Naive thymus-derived CD8-positive, alpha-beta T cell (primary cell): ENCODE data around the gene SSC5D. TPM values are rescaled to one million over a fixed set of nuclear protein-coding genes. Genes with fewer than 3 reads are reported as not detected.
A peak's percentile ranks its signal among the peaks of the same experiment; 100 is the strongest.

ENCODE experiments used
- ATAC-seq, 2 donors: fragments of 150-1000 bp; cut with Tn5 transposase in 1 of 2; sonication (Bioruptor Pico), chemical (Tn5 transposase) in 1 of 2; 1 replicate in 1 of 2; 2 replicates in 1 of 2; pipeline ENCODE4 v1.10.0; 2021; ENCODE audit warnings: mild to moderate bottlenecking in 2 of 2, moderate library complexity in 2 of 2
- POLR2A ChIA-PET: fragments of 350-600 bp; sonication (Branson Sonifier 250); formaldehyde crosslinking; loops from one replicate; lab custom pipeline; 2021; ENCODE audit warnings: antibody characterized with exemption; lab: Charles Lee
- DNase-seq, 10 donors: peaks; one replicate each; pipeline versions ENCODE4 v3.0.0 to v3.0.0-alpha.2; 2020 to 2022
- H3K27ac Mint-ChIP-seq, 10 donors: one replicate each; pipeline ENCODE4 v1.8.0; 2020 to 2022; ENCODE audit warnings: mild to moderate bottlenecking in 10 of 10, mixed read lengths in 10 of 10, moderate library complexity in 4 of 10, inconsistent platforms in 1 of 10
- H3K27me3 Mint-ChIP-seq, 5 donors: one replicate each; pipeline ENCODE4 v1.8.0; 2021 to 2022; ENCODE audit warnings: mixed read lengths in 5 of 5
- H3K36me3 Mint-ChIP-seq, 3 donors: one replicate each; pipeline ENCODE4 v1.8.0; 2020 to 2022; ENCODE audit warnings: mixed read lengths in 3 of 3, mild to moderate bottlenecking in 2 of 3, inconsistent platforms in 1 of 3
- H3K4me1 Mint-ChIP-seq, 4 donors: one replicate each; pipeline ENCODE4 v1.8.0; 2021 to 2022; ENCODE audit warnings: mixed read lengths in 4 of 4
- H3K4me3 Mint-ChIP-seq, 10 donors: one replicate each; pipeline ENCODE4 v1.8.0; 2020 to 2022; ENCODE audit warnings: mild to moderate bottlenecking in 10 of 10, mixed read lengths in 10 of 10, moderate library complexity in 6 of 10, inconsistent platforms in 1 of 10
- H3K9me3 Mint-ChIP-seq, 9 donors: one replicate each; pipeline ENCODE4 v1.8.0; 2020 to 2022; ENCODE audit warnings: mixed read lengths in 9 of 9, mild to moderate bottlenecking in 3 of 9, inconsistent platforms in 1 of 9, moderate library complexity in 1 of 9
- polyA plus RNA-seq, 3 donors: library from polyadenylated mRNA; unstranded; fragments of 300-500 nt; fragmentation: Illumina TruSeq; gene quantifications; one replicate each; pipeline ENCODE4 v1.2.3, GENCODE V29; 2021
- total RNA-seq, 8 experiments: library from RNA in 2 of 8; stranded (reverse) in 2 of 8; gene quantifications; one replicate each; pipeline ENCODE4 v1.2.3 and lab custom pipeline; 2021 to 2026

SSC5D gene
- total and polyA plus RNA-seq, 5 experiments from 2014 or later: 0.02 to 1.4 (median 0.72) TPM; not detected in 1

GRCh38 chr19:55552620-55553019, 64.4 kb downstream of the SSC5D start:
- DNase-seq (no peak), ATAC-seq (no peak)
- no peak overlapping the region for H3K4me3 Mint-ChIP-seq
- no peaks in the 10 kb centered on the region for H3K4me1 Mint-ChIP-seq
- H3K27me3 Mint-ChIP-seq: peaks cover 0 to 28% (median 9%) of the 10 kb centered on the region in 5 donors
- H3K27ac Mint-ChIP-seq: peak overlapping the region in 1 of 10 donors; percentile 73
- H3K36me3 Mint-ChIP-seq: no peaks in the 10 kb centered on the region
- POLR2A ChIA-PET: interaction anchor here (0.6 to 0.7 kb wide), 2 partner anchors 23 to 131 kb away, joined by 4 to 6 read pairs; no protein-coding TSS in a partner anchor
- no peaks in the 10 kb centered on the region for H3K9me3 Mint-ChIP-seq

GRCh38 chr19:55553217-55554182, 65.3 kb downstream of the SSC5D start:
- Mint-ChIP-seq H3K36me3 (no peaks in the 10 kb centered on the region), H3K27ac (peak overlapping the region in 1 of 10 donors; percentile 73), H3K27me3 (peaks cover 0 to 22% (median 4%) of the 10 kb centered on the region in 5 donors), H3K4me1 (no peaks in the 10 kb centered on the region), H3K9me3 (no peaks in the 10 kb centered on the region), H3K4me3 (no peak overlapping the region)
- DNase-seq: no peak
- POLR2A ChIA-PET: no interaction called here
- ATAC-seq: no peak

GRCh38 chr19:55554302-55554701, 66.1 kb downstream of the SSC5D start:
- Mint-ChIP-seq H3K4me1 (no peaks in the 10 kb centered on the region), H3K9me3 (no peaks in the 10 kb centered on the region), H3K36me3 (no peaks in the 10 kb centered on the region), H3K27ac (no peak overlapping the region), H3K4me3 (no peak overlapping the region), H3K27me3 (peaks cover under 1 to 22% (median 4%) of the 10 kb centered on the region in 5 donors)
- DNase-seq (no peak), ATAC-seq (no peak)
- POLR2A ChIA-PET: no interaction called here

- H3K27ac Mint-ChIP-seq: peak overlapping the region in 1 of 10 donors; percentile 33
- POLR2A ChIA-PET: no interaction called here
- H3K4me3 Mint-ChIP-seq: no peak overlapping the region
- H3K4me1 Mint-ChIP-seq: no peaks in the 10 kb centered on the region
- H3K36me3 Mint-ChIP-seq: no peaks in the 10 kb centered on the region
- peaks cover 0 to 21% (median 4%) of the 10 kb centered on the region in 5 donors for H3K27me3 Mint-ChIP-seq
- DNase-seq: no peak
- no peak for ATAC-seq
- no peaks in the 10 kb centered on the region for H3K9me3 Mint-ChIP-seq
These were observed 66.5 kb downstream of the SSC5D start for GRCh38 chr19:55554741-55555152.

- POLR2A ChIA-PET: no interaction called here
- H3K4me3 Mint-ChIP-seq: no peak overlapping the region
- H3K36me3 Mint-ChIP-seq: no peaks in the 10 kb centered on the region
- no peaks in the 10 kb centered on the region for H3K9me3 Mint-ChIP-seq
- no peak overlapping the region for H3K27ac Mint-ChIP-seq
- no peaks in the 10 kb centered on the region for H3K4me1 Mint-ChIP-seq
- H3K27me3 Mint-ChIP-seq: peaks cover 3 to 13% (median 4%) of the 10 kb centered on the region in 5 donors
- ATAC-seq: no peak
- DNase-seq: no peak
These were observed 71.4 kb downstream of the SSC5D start for GRCh38 chr19:55559684-55560083.

- Mint-ChIP-seq H3K9me3 (no peaks in the 10 kb centered on the region), H3K36me3 (no peaks in the 10 kb centered on the region), H3K4me1 (no peaks in the 10 kb centered on the region), H3K27ac (no peak overlapping the region), H3K4me3 (no peak overlapping the region), H3K27me3 (peaks cover 9 to 16% (median 10%) of the 10 kb centered on the region in 5 donors)
- ATAC-seq (no peak), DNase-seq (no peak)
- POLR2A ChIA-PET: no interaction called here
These were observed 75.0 kb downstream of the SSC5D start for GRCh38 chr19:55563261-55563690.

- H3K27ac Mint-ChIP-seq: no peak overlapping the region
- ATAC-seq (no peak), DNase-seq (no peak)
- no peaks in the 10 kb centered on the region for H3K36me3 Mint-ChIP-seq
- H3K4me3 Mint-ChIP-seq: no peak overlapping the region
- no peaks in the 10 kb centered on the region for H3K4me1 Mint-ChIP-seq
- H3K27me3 Mint-ChIP-seq: peaks cover 5 to 13% (median 10%) of the 10 kb centered on the region in 5 donors
- H3K9me3 Mint-ChIP-seq: no peaks in the 10 kb centered on the region
- POLR2A ChIA-PET: interaction anchor here (1.4 kb wide), 1 partner anchor 13 kb away, joined by 3 read pairs; the partner anchor contains the start of gene ZNF579
These were observed 78.6 kb downstream of the SSC5D start for GRCh38 chr19:55566823-55567222.

- Mint-ChIP-seq H3K36me3 (no peaks in the 10 kb centered on the region), H3K27me3 (peaks cover 5 to 13% (median 10%) of the 10 kb centered on the region in 5 donors), H3K9me3 (no peaks in the 10 kb centered on the region), H3K4me3 (no peak overlapping the region), H3K27ac (no peak overlapping the region), H3K4me1 (no peaks in the 10 kb centered on the region)
- DNase-seq (no peak), ATAC-seq (no peak)
- POLR2A ChIA-PET: no interaction called here
These were observed 79.6 kb downstream of the SSC5D start for GRCh38 chr19:55567708-55568328.

Other genes with a start within 250 kb of the SSC5D start
- gene PPP6R1, start 229.4 kb upstream of the SSC5D start, total RNA-seq: 100 to 1,000 TPM; 167 to 168 TPM
- gene PPP6R1, start 229.4 kb upstream of the SSC5D start, polyA plus RNA-seq: 100 to 1,000 TPM in 1 of 3 donors, 10 to 100 TPM in 2; 57.3 to 131 (median 60.9) TPM
- gene HSPBP1, start 208.3 kb upstream of the SSC5D start, total RNA-seq: 10 to 100 TPM; 20.3 to 20.4 TPM
- gene HSPBP1, start 208.3 kb upstream of the SSC5D start, polyA plus RNA-seq: 10 to 100 TPM; 38.6 to 44.8 (median 42.5) TPM
- 1 to 10 TPM; 1.9 to 2.9 TPM for gene BRSK1, start 204.4 kb upstream of the SSC5D start, total RNA-seq
- gene BRSK1, start 204.4 kb upstream of the SSC5D start, polyA plus RNA-seq: under 1 TPM in 1 of 3 donors, not detected in 2; 0.24 TPM
- gene TMEM150B, start 163.1 kb upstream of the SSC5D start, total RNA-seq: not detected
- not detected for gene TMEM150B, start 163.1 kb upstream of the SSC5D start, polyA plus RNA-seq
- 10 to 100 TPM; 19.2 to 21.8 TPM for gene KMT5C, start 148.6 kb upstream of the SSC5D start, total RNA-seq
- 1 to 10 TPM; 1.7 to 2.5 (median 2.1) TPM for gene KMT5C, start 148.6 kb upstream of the SSC5D start, polyA plus RNA-seq
- gene COX6B2, start 133.7 kb upstream of the SSC5D start, total RNA-seq: not detected
- not detected for gene COX6B2, start 133.7 kb upstream of the SSC5D start, polyA plus RNA-seq
- gene GARIN5B, start 125.2 kb upstream of the SSC5D start, total RNA-seq: not detected
- not detected for gene GARIN5B, start 125.2 kb upstream of the SSC5D start, polyA plus RNA-seq
- gene IL11, start 118.0 kb upstream of the SSC5D start, total RNA-seq: under 1 TPM in 1 of 2 experiments, not detected in 1; 0.21 TPM
- gene IL11, start 118.0 kb upstream of the SSC5D start, polyA plus RNA-seq: not detected
- gene TMEM190, start 111.6 kb upstream of the SSC5D start, total RNA-seq: not detected
- not detected for gene TMEM190, start 111.6 kb upstream of the SSC5D start, polyA plus RNA-seq
- gene TMEM238, start 104.1 kb upstream of the SSC5D start, total RNA-seq: 10 to 100 TPM in 1 of 2 experiments, 1 to 10 TPM in 1; 10.0 to 10.2 TPM
- 1 to 10 TPM; 1.1 to 1.5 (median 1.3) TPM for gene TMEM238, start 104.1 kb upstream of the SSC5D start, polyA plus RNA-seq
- 1,000 to 10,000 TPM; 2,967 to 2,995 TPM for gene RPL28, start 102.5 kb upstream of the SSC5D start, total RNA-seq
- 1,000 to 10,000 TPM in 1 of 3 donors, 100 to 1,000 TPM in 2; 559 to 1,017 (median 787) TPM for gene RPL28, start 102.5 kb upstream of the SSC5D start, polyA plus RNA-seq
- gene UBE2S, start 80.6 kb upstream of the SSC5D start, total RNA-seq: 10 to 100 TPM; 18.1 to 20.2 TPM
- 10 to 100 TPM; 18.6 to 25.8 (median 24.5) TPM for gene UBE2S, start 80.6 kb upstream of the SSC5D start, polyA plus RNA-seq
- not detected for gene SHISA7, start 45.1 kb upstream of the SSC5D start, total RNA-seq
- gene SHISA7, start 45.1 kb upstream of the SSC5D start, polyA plus RNA-seq: not detected
- gene ISOC2, start 26.8 kb upstream of the SSC5D start, total RNA-seq: 10 to 100 TPM; 10.5 to 11.0 TPM
- gene ISOC2, start 26.8 kb upstream of the SSC5D start, polyA plus RNA-seq: 10 to 100 TPM; 30.5 to 35.6 (median 34.2) TPM
- not detected for gene C19orf85, start 23.7 kb upstream of the SSC5D start, total RNA-seq
- not detected for gene C19orf85, start 23.7 kb upstream of the SSC5D start, polyA plus RNA-seq
- gene ZNF628, start 11.8 kb upstream of the SSC5D start, total RNA-seq: 10 to 100 TPM; 13.2 to 15.6 TPM
- gene ZNF628, start 11.8 kb upstream of the SSC5D start, polyA plus RNA-seq: under 1 TPM; 0.26 to 0.42 (median 0.32) TPM
- 10 to 100 TPM in 1 of 2 experiments, 1 to 10 TPM in 1; 8.0 to 10.4 TPM for gene NAT14, start 3.2 kb upstream of the SSC5D start, total RNA-seq
- gene NAT14, start 3.2 kb upstream of the SSC5D start, polyA plus RNA-seq: 1 to 10 TPM; 4.1 to 8.8 (median 7.7) TPM
- gene SBK2, start 48.7 kb downstream of the SSC5D start, total RNA-seq: not detected
- gene SBK2, start 48.7 kb downstream of the SSC5D start, polyA plus RNA-seq: not detected
- gene SBK3, start 57.1 kb downstream of the SSC5D start, total RNA-seq: not detected
- not detected for gene SBK3, start 57.1 kb downstream of the SSC5D start, polyA plus RNA-seq
- 10 to 100 TPM in 1 of 2 experiments, 1 to 10 TPM in 1; 9.8 to 10.2 TPM for gene ZNF579, start 92.4 kb downstream of the SSC5D start, total RNA-seq
- gene ZNF579, start 92.4 kb downstream of the SSC5D start, polyA plus RNA-seq: under 1 TPM; 0.16 to 0.39 (median 0.20) TPM
- 10 to 100 TPM; 19.0 to 22.0 TPM for gene FIZ1, start 111.1 kb downstream of the SSC5D start, total RNA-seq
- 1 to 10 TPM; 2.8 to 5.4 (median 3.4) TPM for gene FIZ1, start 111.1 kb downstream of the SSC5D start, polyA plus RNA-seq
- gene ZNF524, start 111.9 kb downstream of the SSC5D start, total RNA-seq: 10 to 100 TPM; 19.1 to 20.7 TPM
- gene ZNF524, start 111.9 kb downstream of the SSC5D start, polyA plus RNA-seq: 10 to 100 TPM; 21.5 to 31.6 (median 23.6) TPM
- 10 to 100 TPM; 21.6 to 24.4 TPM for gene ZNF865, start 117.2 kb downstream of the SSC5D start, total RNA-seq
- under 1 TPM in 2 of 3 donors, not detected in 1; 0.22 to 0.33 TPM for gene ZNF865, start 117.2 kb downstream of the SSC5D start, polyA plus RNA-seq
- 1 to 10 TPM; 8.1 to 9.2 TPM for gene ZNF784, start 136.1 kb downstream of the SSC5D start, total RNA-seq
- gene ZNF784, start 136.1 kb downstream of the SSC5D start, polyA plus RNA-seq: 1 to 10 TPM in 2 of 3 donors, under 1 TPM in 1; 0.64 to 1.4 (median 1.1) TPM
- gene ZNF580, start 152.6 kb downstream of the SSC5D start, total RNA-seq: 100 to 1,000 TPM; 110 to 111 TPM
- gene ZNF580, start 152.6 kb downstream of the SSC5D start, polyA plus RNA-seq: 10 to 100 TPM; 15.3 to 21.7 (median 20.3) TPM
- 10 to 100 TPM; 33.8 to 36.3 TPM for gene ZNF581, start 155.2 kb downstream of the SSC5D start, total RNA-seq
- 10 to 100 TPM; 21.2 to 35.9 (median 34.9) TPM for gene ZNF581, start 155.2 kb downstream of the SSC5D start, polyA plus RNA-seq
- 1 to 10 TPM; 5.3 to 8.3 TPM for gene CCDC106, start 159.8 kb downstream of the SSC5D start, total RNA-seq
- gene CCDC106, start 159.8 kb downstream of the SSC5D start, polyA plus RNA-seq: 1 to 10 TPM; 2.6 to 4.4 (median 4.3) TPM
- 100 to 1,000 TPM; 284 to 289 TPM for gene U2AF2, start 166.6 kb downstream of the SSC5D start, total RNA-seq
- 10 to 100 TPM in 1 of 3 donors, 1 to 10 TPM in 2; 6.6 to 10.6 (median 8.1) TPM for gene U2AF2, start 166.6 kb downstream of the SSC5D start, polyA plus RNA-seq
- 10 to 100 TPM; 49.5 to 52.2 TPM for gene EPN1, start 186.8 kb downstream of the SSC5D start, total RNA-seq
- gene EPN1, start 186.8 kb downstream of the SSC5D start, polyA plus RNA-seq: 10 to 100 TPM in 1 of 3 donors, 1 to 10 TPM in 2; 5.5 to 15.8 (median 7.5) TPM
- not detected for gene NLRP9, start 250.0 kb downstream of the SSC5D start, total RNA-seq
- gene NLRP9, start 250.0 kb downstream of the SSC5D start, polyA plus RNA-seq: not detected